Liver (tissue), 3 donors: ENCODE data around the gene PHLDA2.

Experiments used
- CTCF ChIP-seq: fragments of 150-350 bp; IDR thresholded peaks from 2 replicates; pipeline ENCODE4 v1.5.1; 2017; ENCODE audit warnings: improper control_type of control experiment, low read depth, low read length; ENCODE audit not compliant: missing input control
- NR2F2 ChIP-seq: IDR thresholded peaks from 2 replicates; pipeline ENCODE4 v1.6.1; 2016; ENCODE audit warnings: antibody characterized with exemption
- RAD21 ChIP-seq, 2 donors: IDR thresholded peaks; 2 replicates each; pipeline ENCODE4 v1.6.1; 2016; ENCODE audit warnings: antibody characterized with exemption in 2 of 2, mild to moderate bottlenecking in 2 of 2
- SP1 ChIP-seq: IDR thresholded peaks from 2 replicates; pipeline ENCODE4 v1.6.1; 2018; ENCODE audit warnings: antibody characterized with exemption, mild to moderate bottlenecking
- donor health status: healthy.
- donor health status: healthy.

- no peak for TF ChIP-seq CTCF
- TF ChIP-seq RAD21 (IDR thresholded peaks at IDR 0.05): no peak
- TF ChIP-seq NR2F2: no peak
- no peak for TF ChIP-seq SP1
These were observed 3.6 kb upstream of the PHLDA2 start for GRCh38 chr11:2932850-2933251.
